ENCODE measurements around the gene SOAT1.

The SOAT1 gene

GRCh38 chr1:179310291-179310690, 16.7 kb downstream of the SOAT1 start:
- Histone ChIP-seq H2AFZ (ENCODE audit: low read length) (no peak overlapping the region), H3K4me2 (ENCODE audit: low read depth, low read length, poor library complexity, severe bottlenecking) (no peak overlapping the region), H3K4me1 (ENCODE audit: insufficient read depth, low read length, poor library complexity, severe bottlenecking) (no peaks in the 10 kb centered on the region), H3K4me3 (ENCODE audit: low read length, poor library complexity, severe bottlenecking) (no peak overlapping the region), H3F3A (ENCODE audit: low read depth) (no peaks in the 10 kb centered on the region), H3K79me2 (ENCODE audit: insufficient read depth, low read length) (peaks cover 36% of the 10 kb centered on the region), H3K36me3 (ENCODE audit: insufficient read depth, low read length) (peaks cover 38% of the 10 kb centered on the region; the same call in 1 of the 2 replicates), H3K9me3 (ENCODE audit: insufficient read depth, low read depth, low read length) (no peaks in the 10 kb centered on the region), H3K9me2 (replicated peaks; ENCODE audit: low read depth, low read length) (no peaks in the 10 kb centered on the region), H4K20me1 (ENCODE audit: insufficient read depth, low read length, poor library complexity, severe bottlenecking) (no peaks in the 10 kb centered on the region), H3K27me3 (ENCODE audit: insufficient read depth, low read length, poor library complexity, severe bottlenecking) (no peaks in the 10 kb centered on the region), H3K9ac (ENCODE audit: low read depth, low read length, poor library complexity, severe bottlenecking) (no peak overlapping the region)
- no peak for TF ChIP-seq EZH2phosphoT487 (IDR thresholded peaks at IDR 0.05; ENCODE audit: borderline replicate concordance)

GRCh38 chr1:179310721-179311120, 17.1 kb downstream of the SOAT1 start:
- H3K4me1 ChIP-seq (ENCODE audit: insufficient read depth, low read length, poor library complexity, severe bottlenecking), result no peaks in the 10 kb centered on the region
- no peaks in the 10 kb centered on the region for H3K9me2 ChIP-seq (replicated peaks; ENCODE audit: low read depth, low read length)
- no peak overlapping the region for H3K4me2 ChIP-seq (ENCODE audit: low read depth, low read length, poor library complexity, severe bottlenecking)
- H3F3A ChIP-seq (ENCODE audit: low read depth), result no peaks in the 10 kb centered on the region
- H4K20me1 ChIP-seq (ENCODE audit: insufficient read depth, low read length, poor library complexity, severe bottlenecking), result no peaks in the 10 kb centered on the region
- no peaks in the 10 kb centered on the region for H3K9me3 ChIP-seq (ENCODE audit: insufficient read depth, low read depth, low read length)
- H3K4me3 ChIP-seq (ENCODE audit: low read length, poor library complexity, severe bottlenecking), result no peak overlapping the region
- no peak for TF ChIP-seq EZH2phosphoT487 (IDR thresholded peaks at IDR 0.05; ENCODE audit: borderline replicate concordance)
- no peak for TF ChIP-seq CTCF (conservative IDR thresholded peaks at IDR 0.05; ENCODE audit: low read length)
- H3K9ac ChIP-seq (ENCODE audit: low read depth, low read length, poor library complexity, severe bottlenecking), result no peak overlapping the region
- peaks cover 33% of the 10 kb centered on the region for H3K79me2 ChIP-seq (ENCODE audit: insufficient read depth, low read length)
- no peaks in the 10 kb centered on the region for H3K27me3 ChIP-seq (ENCODE audit: insufficient read depth, low read length, poor library complexity, severe bottlenecking)
- H3K36me3 ChIP-seq (ENCODE audit: insufficient read depth, low read length), result peaks cover 37% of the 10 kb centered on the region; the same call in 1 of the 2 replicates
- no peak overlapping the region for H2AFZ ChIP-seq (ENCODE audit: low read length)

- Histone ChIP-seq H3K4me3 (ENCODE audit: low read length, poor library complexity, severe bottlenecking) (no peak overlapping the region), H3F3A (ENCODE audit: low read depth) (no peaks in the 10 kb centered on the region), H3K4me1 (ENCODE audit: insufficient read depth, low read length, poor library complexity, severe bottlenecking) (no peaks in the 10 kb centered on the region), H2AFZ (ENCODE audit: low read length) (no peak overlapping the region), H3K79me2 (ENCODE audit: insufficient read depth, low read length) (peaks cover 31% of the 10 kb centered on the region), H3K9me2 (replicated peaks; ENCODE audit: low read depth, low read length) (no peaks in the 10 kb centered on the region), H3K9me3 (ENCODE audit: insufficient read depth, low read depth, low read length) (no peaks in the 10 kb centered on the region), H3K27me3 (ENCODE audit: insufficient read depth, low read length, poor library complexity, severe bottlenecking) (no peaks in the 10 kb centered on the region), H3K9ac (ENCODE audit: low read depth, low read length, poor library complexity, severe bottlenecking) (no peak overlapping the region), H3K4me2 (ENCODE audit: low read depth, low read length, poor library complexity, severe bottlenecking) (no peak overlapping the region), H3K36me3 (ENCODE audit: insufficient read depth, low read length) (peaks cover 35% of the 10 kb centered on the region; the same call in 1 of the 2 replicates), H4K20me1 (ENCODE audit: insufficient read depth, low read length, poor library complexity, severe bottlenecking) (no peaks in the 10 kb centered on the region)
- TF ChIP-seq CTCF (conservative IDR thresholded peaks at IDR 0.05; ENCODE audit: low read length), result no peak
- TF ChIP-seq EZH2phosphoT487 (IDR thresholded peaks at IDR 0.05; ENCODE audit: borderline replicate concordance), result no peak
Measured at GRCh38 chr1:179311149-179311700, 17.6 kb downstream of the SOAT1 start.

GRCh38 chr1:179313004-179313403, 19.4 kb downstream of the SOAT1 start:
- no peak for TF ChIP-seq CTCF (conservative IDR thresholded peaks at IDR 0.05; ENCODE audit: low read length)
- TF ChIP-seq EZH2phosphoT487 (IDR thresholded peaks at IDR 0.05; ENCODE audit: borderline replicate concordance), result no peak
- Histone ChIP-seq H3K9me2 (replicated peaks; ENCODE audit: low read depth, low read length) (no peaks in the 10 kb centered on the region), H3K9ac (ENCODE audit: low read depth, low read length, poor library complexity, severe bottlenecking) (no peak overlapping the region)

More at GRCh38 chr1:179313004-179313403, 19.4 kb downstream of the SOAT1 start:
- no peak overlapping the region for H3K4me2 ChIP-seq (ENCODE audit: low read depth, low read length, poor library complexity, severe bottlenecking)
- H3K36me3 ChIP-seq (ENCODE audit: insufficient read depth, low read length), result peaks cover 25% of the 10 kb centered on the region; the same call in 1 of the 2 replicates
- H3F3A ChIP-seq (ENCODE audit: low read depth), result no peaks in the 10 kb centered on the region
- H3K79me2 ChIP-seq (ENCODE audit: insufficient read depth, low read length), result peaks cover 34% of the 10 kb centered on the region
- no peak overlapping the region for H2AFZ ChIP-seq (ENCODE audit: low read length)
- H3K4me1 ChIP-seq (ENCODE audit: insufficient read depth, low read length, poor library complexity, severe bottlenecking), result no peaks in the 10 kb centered on the region
- no peaks in the 10 kb centered on the region for H3K9me3 ChIP-seq (ENCODE audit: insufficient read depth, low read depth, low read length)
- no peaks in the 10 kb centered on the region for H4K20me1 ChIP-seq (ENCODE audit: insufficient read depth, low read length, poor library complexity, severe bottlenecking)
- H3K27me3 ChIP-seq (ENCODE audit: insufficient read depth, low read length, poor library complexity, severe bottlenecking), result no peaks in the 10 kb centered on the region
- H3K4me3 ChIP-seq (ENCODE audit: low read length, poor library complexity, severe bottlenecking), result no peak overlapping the region

Data from Loucy (cell line).